Endothelial cell of umbilical vein (primary cell): ENCODE data around the gene CFAP69. TPM values are rescaled to one million over a fixed set of nuclear protein-coding genes. Genes with fewer than 3 reads are reported as not detected.
"Not testable (repeated sequence)": the region's sequence is repeated elsewhere in the genome, so short reads cannot be mapped to it uniquely, and the experiment has no call there.

Experiments used
- BruUV-seq: library from RNA; stranded (reverse); fragments of 400-500 nt; replicated peaks from 2 replicates; lab custom pipeline; 2021; lab: Mats Ljungman, UMichigan
- CTCF ChIA-PET: fragments of 300-600, 350-600 bp; sonication (Branson Sonifier 250); formaldehyde crosslinking; loops from one replicate; lab custom pipeline; 2021; ENCODE audit warnings: antibody characterized with exemption, inconsistent platforms; lab: Charles Lee
- POLR2A ChIA-PET: fragments of 300-600, 350-600 bp; sonication (Branson Sonifier 250); formaldehyde crosslinking; loops from one replicate; lab custom pipeline; 2021; ENCODE audit warnings: antibody characterized with exemption, inconsistent platforms; lab: Charles Lee
- DNase-seq: peaks from one replicate; pipeline ENCODE4 v3.0.0-alpha.2; 2011; ENCODE audit warnings: low read depth, low spot score
- FAIRE-seq: peaks from 2 replicates; lab custom pipeline; 2011; peaks lifted over from hg19 to GRCh38; lab: Jason Lieb, UNC
- H2AFZ ChIP-seq: 2 replicates; pipeline ENCODE4 v1.6.0; 2012; ENCODE audit warnings: low read depth, low read length, control low read depth, inconsistent platforms
- H3K27ac ChIP-seq: 2 replicates; pipeline ENCODE4 v1.5.1; 2011; ENCODE audit warnings: low read depth, mild to moderate bottlenecking, control low read depth, low read length, moderate library complexity; ENCODE audit not compliant: insufficient read depth
- H3K27me3 ChIP-seq, 2 experiments: 2 replicates each; pipeline versions ENCODE4 v1.6.0 to v1.6.1; 2011; ENCODE audit warnings: low read length in 2 of 2, mixed read lengths in 1 of 2; ENCODE audit not compliant: control insufficient read depth in 2 of 2, insufficient read depth in 2 of 2
- H3K36me3 ChIP-seq, 2 experiments: 2 replicates in 1 of 2; 3 replicates in 1 of 2; pipeline ENCODE4 v1.5.1; 2011; ENCODE audit warnings: low read length in 2 of 2, mild to moderate bottlenecking in 1 of 2, moderate library complexity in 1 of 2; ENCODE audit not compliant: control insufficient read depth in 2 of 2, insufficient read depth in 2 of 2; ENCODE audit errors: extremely low read depth in 1 of 2
- H3K4me1 ChIP-seq: 3 replicates; pipeline ENCODE4 v1.5.1; 2011; ENCODE audit warnings: mild to moderate bottlenecking, low read length; ENCODE audit not compliant: control insufficient read depth, insufficient read depth; ENCODE audit errors: extremely low read depth
- H3K4me2 ChIP-seq: 2 replicates; pipeline ENCODE4 v1.6.1; 2011; ENCODE audit warnings: low read length, control low read depth, mixed read lengths; ENCODE audit not compliant: insufficient read depth
- H3K4me3 ChIP-seq, 3 experiments: fragments of 200-600 bp in 1 of 3; sonication (generic), shearing (Covaris generic) in 1 of 3; replicated peaks in 1 of 3; 2 replicates each; pipeline ENCODE4 v1.5.1; 2011 to 2016; ENCODE audit warnings: control low read depth in 3 of 3, low read length in 3 of 3, mild to moderate bottlenecking in 2 of 3, inconsistent platforms in 1 of 3, low read depth in 1 of 3, moderate library complexity in 1 of 3; ENCODE audit not compliant: insufficient read depth in 1 of 3
- H3K79me2 ChIP-seq: 2 replicates; pipeline ENCODE4 v1.6.0; 2012; ENCODE audit warnings: low read length, inconsistent platforms; ENCODE audit not compliant: control insufficient read depth, insufficient read depth
- H3K9ac ChIP-seq: replicated peaks from 2 replicates; pipeline ENCODE3; 2011; ENCODE audit warnings: low read length, control low read depth; ENCODE audit not compliant: insufficient read depth; ENCODE audit errors: extremely low read depth
- H3K9me1 ChIP-seq: replicated peaks from 3 replicates; pipeline ENCODE4 v1.6.0; 2011; ENCODE audit warnings: mild to moderate bottlenecking, low read length; ENCODE audit not compliant: control insufficient read depth, insufficient read depth; ENCODE audit errors: extremely low read depth
- H3K9me3 ChIP-seq: replicated peaks from 2 replicates; pipeline ENCODE4 v1.5.1; 2012; ENCODE audit warnings: low read length, inconsistent platforms; ENCODE audit not compliant: control insufficient read depth, insufficient read depth
- H4K20me1 ChIP-seq: replicated peaks from 2 replicates; pipeline ENCODE3; 2011; ENCODE audit warnings: mild to moderate bottlenecking, low read length; ENCODE audit not compliant: control insufficient read depth, insufficient read depth; ENCODE audit errors: extremely low read depth
- CTCF ChIP-seq, 2 donors: IDR thresholded peaks; 1 replicate in 1 of 2; 2 replicates in 1 of 2; pipeline ENCODE4 v1.5.1; 2011; ENCODE audit warnings: low read length in 2 of 2, mild to moderate bottlenecking in 2 of 2, moderate library complexity in 2 of 2, control low read depth in 1 of 2, inconsistent platforms in 1 of 2, low read depth in 1 of 2; ENCODE audit not compliant: insufficient read depth in 1 of 2; ENCODE audit errors: extremely low read depth in 1 of 2
- EZH2 ChIP-seq: IDR thresholded peaks from 2 replicates; pipeline ENCODE4 v1.6.1; 2012; ENCODE audit warnings: borderline replicate concordance, low read depth, mild to moderate bottlenecking, moderate library complexity, low read length, inconsistent platforms; ENCODE audit not compliant: severe bottlenecking
- FOS ChIP-seq: IDR thresholded peaks from 2 replicates; pipeline ENCODE4 v1.6.1; 2011; ENCODE audit warnings: mild to moderate bottlenecking, low read length, moderate library complexity, borderline replicate concordance; ENCODE audit not compliant: insufficient read depth
- GATA2 ChIP-seq: IDR thresholded peaks from 2 replicates; pipeline ENCODE4 v1.7.0; 2011; ENCODE audit warnings: low read depth, mild to moderate bottlenecking, moderate library complexity, mixed read lengths, low read length; ENCODE audit not compliant: insufficient read length, insufficient read depth
- JUN ChIP-seq: IDR thresholded peaks from 2 replicates; pipeline ENCODE4 v1.6.1; 2011; ENCODE audit warnings: borderline replicate concordance, low read depth; ENCODE audit not compliant: insufficient read length, insufficient read depth
- MAX ChIP-seq: IDR thresholded peaks from 2 replicates; pipeline ENCODE4 v1.6.1; 2011; ENCODE audit not compliant: insufficient read depth, insufficient read length
- MYC ChIP-seq: IDR thresholded peaks from one replicate; pipeline ENCODE4 v1.6.1; 2011; ENCODE audit warnings: mild to moderate bottlenecking, low read depth, low read length
- POLR2A ChIP-seq: IDR thresholded peaks from 2 replicates; pipeline ENCODE4 v1.6.1; 2012; ENCODE audit warnings: low read depth, mild to moderate bottlenecking, control low read depth, low read length
- POLR2AphosphoS5 ChIP-seq: IDR thresholded peaks from 2 replicates; pipeline ENCODE4 v1.6.1; 2012; ENCODE audit warnings: low read depth, mild to moderate bottlenecking, control low read depth, low read length, moderate library complexity; ENCODE audit not compliant: insufficient read depth
- dilution Hi-C: fragments of 300-500 bp; cut with MboI; formaldehyde crosslinking; loops from one replicate; pipeline ENCODE4 v1.15.0; 2019; ENCODE audit warnings: low sequenced_read_pairs; ENCODE audit not compliant: extremely low pct_ligation_motif_present
- intact Hi-C: fragments of 100-400 bp; cut with micrococcal nuclease; formaldehyde crosslinking; loops from one replicate; pipeline ENCODE4 v1.10.0; 2022
- polyA plus RNA-seq, 4 experiments: library from polyadenylated mRNA; depleted of rRNA in 3 of 4; stranded (reverse) in 3 of 4; unstranded in 1 of 4; fragments of >200 nt; gene quantifications; 2 replicates each; pipeline versions ENCODE4 v1.2.1 to v1.2.3, GENCODE V29; 2011 to 2012; ENCODE audit warnings: missing spikeins in 1 of 4
- total RNA-seq: library from RNA; stranded (reverse); gene quantifications from 2 replicates; pipeline ENCODE4 v1.2.3, GENCODE V29; 2021

Gene CFAP69
- total and polyA plus RNA-seq, 2 donors (not counting 3 experiments of a cell fraction or from before 2014, with no cell fraction given) = 0.81 to 4.4 TPM

GRCh38 chr7:90334193-90334843 is 89.3 kb downstream of the CFAP69 start:
- H3K9ac ChIP-seq = no peak overlapping the region
- POLR2A ChIA-PET = no interaction called here
- H3K4me2 ChIP-seq = no peak overlapping the region
- no peaks in the 10 kb centered on the region for H3K4me1 ChIP-seq
- intact Hi-C loops (no loop called here), dilution Hi-C loops (no loop called here)
- CTCF ChIA-PET = no interaction called here
- no peaks in the 10 kb centered on the region for H3K9me1 ChIP-seq
- BruUV-seq = no TSS peak
- H3K36me3 ChIP-seq = no peaks in the 10 kb centered on the region
- H3K27me3 ChIP-seq = peaks cover 7 to 17% of the 10 kb centered on the region in 2 experiments
- DNase-seq = no peak
- H3K79me2 ChIP-seq = no peaks in the 10 kb centered on the region
- TF ChIP-seq MYC (no peak), EZH2 (no peak), POLR2A (no peak), POLR2AphosphoS5 (no peak), FOS (no peak), JUN (no peak), GATA2 (no peak), MAX (no peak), CTCF (IDR thresholded peaks at IDR 0.05; ENCODE audit: extremely low read depth in 1 of 2, insufficient read depth in 1 of 2, low read depth in 1 of 2, low read length in 2 of 2) (no peak)
- no peak for FAIRE-seq
- H3K27ac ChIP-seq = no peak overlapping the region
- H3K4me3 ChIP-seq = no peak overlapping the region
- no peak overlapping the region for H2AFZ ChIP-seq
- no peaks in the 10 kb centered on the region for H3K9me3 ChIP-seq
- H4K20me1 ChIP-seq = no peaks in the 10 kb centered on the region

GRCh38 chr7:90334926-90335325 is 90.0 kb downstream of the CFAP69 start:
- FAIRE-seq, H3K79me2 ChIP-seq, dilution Hi-C loops, H3K27ac ChIP-seq, H4K20me1 ChIP-seq, POLR2A ChIA-PET, H3K9me1 ChIP-seq, H3K36me3 ChIP-seq, intact Hi-C loops, H3K9ac ChIP-seq, H3K4me1 ChIP-seq, BruUV-seq, H3K4me2 ChIP-seq, H3K4me3 ChIP-seq, DNase-seq, H3K9me3 ChIP-seq, CTCF ChIA-PET, H2AFZ ChIP-seq: not testable (repeated sequence)
- H3K27me3 ChIP-seq = peaks cover 7 to 15% of the 10 kb centered on the region in 2 experiments
